Measurements from ENCODE around the gene TIMM17A. TPM values are rescaled to one million over a fixed set of nuclear protein-coding genes. Genes with fewer than 3 reads are reported as not detected.
"Not testable (repeated sequence)": the region's sequence is repeated elsewhere in the genome, so short reads cannot be mapped to it uniquely, and the experiment has no call there.

The TIMM17A gene
- total RNA-seq, 1 experiment from 2014 or later: 246 TPM

- DNase-seq (ENCODE audit: low spot score): no peak
Measured at GRCh38 chr1:202015662-202015937, 60.3 kb downstream of the TIMM17A start.

DNA sequence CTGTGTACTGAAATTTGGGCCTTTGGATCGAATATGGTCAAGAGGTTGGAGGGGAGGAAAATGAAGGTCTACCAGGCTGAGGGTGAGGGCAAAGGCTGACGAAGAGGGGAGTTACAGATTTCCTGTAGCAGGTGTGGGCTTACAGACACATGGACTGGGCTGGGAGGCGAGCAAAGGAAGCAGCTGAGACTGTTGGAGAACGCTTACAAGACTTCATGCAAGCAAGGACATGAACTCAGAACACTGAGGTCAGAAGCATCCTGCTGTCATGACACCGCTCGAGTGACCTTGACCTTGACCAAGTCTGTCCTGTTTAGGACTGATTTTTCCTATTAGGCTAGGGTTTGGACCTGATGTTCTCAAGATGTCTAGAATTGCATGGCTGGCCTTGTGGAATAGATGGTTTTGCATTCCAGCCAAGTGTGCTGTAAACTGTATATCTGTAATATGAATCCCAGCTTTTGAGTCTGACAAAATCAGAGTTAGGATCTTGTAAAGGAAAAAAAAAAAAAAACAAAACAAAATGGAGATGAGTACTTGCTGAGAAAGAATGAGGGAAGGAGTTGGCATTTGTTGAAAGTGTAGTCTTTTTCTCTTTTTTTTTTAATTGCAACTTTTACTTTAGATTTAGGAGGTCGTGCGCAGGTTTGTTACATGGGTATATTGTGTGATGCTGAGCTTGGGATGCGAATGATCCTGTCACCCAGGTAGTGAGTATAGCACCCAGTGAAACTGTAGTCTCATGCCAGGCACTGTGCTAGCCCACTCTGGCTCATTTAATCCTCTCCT, 60.9 kb downstream of the TIMM17A start:
- DNase-seq (ENCODE audit: low spot score): no peak

DNA sequence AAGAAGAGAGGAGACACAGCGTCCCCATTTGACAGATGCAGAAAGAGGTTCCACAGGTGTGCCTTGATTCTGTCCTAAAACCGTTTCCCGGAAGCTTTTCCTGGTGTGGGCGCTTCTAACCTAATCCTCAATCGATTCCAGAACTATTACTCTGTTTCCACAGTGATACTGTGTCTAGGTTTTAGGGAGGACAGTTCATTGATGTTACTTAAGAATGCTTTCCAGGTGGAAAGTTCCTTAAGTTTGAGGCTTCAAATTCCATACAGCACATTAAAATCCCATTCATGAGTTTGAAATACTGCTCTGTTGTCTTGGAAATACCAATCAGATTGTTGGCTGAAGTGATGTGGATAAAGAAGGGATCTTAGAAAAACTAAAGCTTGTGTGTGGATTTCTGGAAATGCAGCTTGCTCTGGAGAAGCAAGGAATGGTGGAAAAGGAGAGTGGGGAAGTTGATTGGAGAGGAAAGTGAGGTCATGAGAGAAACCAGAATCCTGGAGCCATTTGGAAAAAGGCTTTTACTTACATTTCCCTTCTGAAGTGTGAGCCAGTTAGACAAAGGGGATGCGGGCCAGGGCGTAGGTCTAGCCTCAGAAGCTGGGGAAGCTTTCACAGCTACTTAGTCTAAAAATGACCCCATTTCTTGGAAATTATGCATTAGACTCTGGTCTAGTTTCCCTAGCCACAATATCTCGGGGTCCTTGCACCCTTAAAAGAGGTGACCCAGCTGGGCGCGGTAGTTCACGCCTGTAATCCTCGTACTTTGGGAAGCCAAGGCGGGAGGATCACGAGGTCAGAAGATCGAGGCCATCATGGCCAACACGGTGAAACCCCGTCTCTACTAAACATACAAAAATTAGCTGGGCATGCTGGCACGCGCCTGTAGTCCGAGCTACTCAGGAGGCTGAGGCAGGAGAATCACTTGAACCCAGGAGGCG, 61.8 kb downstream of the TIMM17A start:
- no peak for DNase-seq (ENCODE audit: low spot score)

DNA sequence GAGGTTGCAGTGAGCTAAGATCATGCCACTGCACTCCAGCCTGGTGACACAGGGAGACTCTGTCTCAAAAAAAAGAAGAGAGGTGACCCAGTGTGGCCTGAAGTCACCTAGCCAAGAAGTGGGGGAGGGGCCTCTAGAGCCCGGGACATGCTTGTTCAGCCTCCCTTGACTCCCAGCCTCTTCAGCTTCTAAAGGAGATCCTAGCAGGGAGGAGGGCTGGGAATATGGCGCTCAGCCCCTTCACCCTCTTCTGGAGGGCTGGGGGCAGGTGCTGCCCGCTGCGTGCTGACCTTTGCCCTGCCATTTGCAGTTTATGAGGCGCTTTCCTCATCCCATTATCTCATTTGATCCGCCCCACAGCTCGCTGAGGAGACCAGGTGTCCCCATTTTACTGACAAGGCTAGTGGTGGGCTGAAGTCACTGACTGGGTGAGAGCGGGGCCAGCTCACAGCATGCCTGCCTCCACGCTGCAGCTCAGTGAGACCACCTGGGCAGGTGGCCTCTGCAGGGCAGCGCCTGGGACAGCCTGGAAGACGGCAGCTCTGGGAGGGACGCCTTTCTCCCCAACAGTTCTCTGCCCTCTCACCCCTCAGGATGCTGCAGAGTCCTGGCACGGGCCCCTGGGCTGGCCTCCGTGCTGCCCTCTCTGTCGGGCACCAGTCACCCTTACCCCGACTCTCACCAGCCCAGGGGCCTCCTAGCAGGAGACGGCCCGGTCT, 62.6 kb downstream of the TIMM17A start:
- no peak for DNase-seq (ENCODE audit: low spot score)

- DNase-seq (ENCODE audit: low spot score): peak; percentile 81
Measured at GRCh38 chr1:202018468-202019234, 63.3 kb downstream of the TIMM17A start.

- not testable (repeated sequence) for DNase-seq (ENCODE audit: low spot score)
Measured at GRCh38 chr1:202019235-202019558, 63.9 kb downstream of the TIMM17A start.

Other genes with a start within 250 kb of the TIMM17A start
- 41.4 and 44.7 TPM in 2 replicates for gene IPO9, start 126.3 kb upstream of the TIMM17A start, total RNA-seq (2014; rRNA removed; shearing (Covaris generic))
- gene SHISA4, start 66.6 kb upstream of the TIMM17A start, total RNA-seq (2014; rRNA removed; shearing (Covaris generic)): 49.5 and 53.5 TPM in 2 replicates
- gene LMOD1, start 9.0 kb upstream of the TIMM17A start, total RNA-seq (2014; rRNA removed; shearing (Covaris generic)): not detected in 2 replicates
- 112 and 125 TPM in 2 replicates for gene RNPEP, start 27.1 kb downstream of the TIMM17A start, total RNA-seq (2014; rRNA removed; shearing (Covaris generic))
- 8.9 and 39.4 TPM in 2 replicates for gene ELF3, start 55.1 kb downstream of the TIMM17A start, total RNA-seq (2014; rRNA removed; shearing (Covaris generic))
- gene GPR37L1, start 167.4 kb downstream of the TIMM17A start, total RNA-seq (2014; rRNA removed; shearing (Covaris generic)): 0.03 and 0.60 TPM in 2 replicates
- 42.6 and 57.9 TPM in 2 replicates for gene ARL8A, start 189.2 kb downstream of the TIMM17A start, total RNA-seq (2014; rRNA removed; shearing (Covaris generic))
- gene PTPN7, start 205.1 kb downstream of the TIMM17A start, total RNA-seq (2014; rRNA removed; shearing (Covaris generic)): not detected in 2 replicates
- gene LGR6, start 238.3 kb downstream of the TIMM17A start, total RNA-seq (2014; rRNA removed; shearing (Covaris generic)): not detected in 2 replicates

Measured in A172 (cell line).